T47D (cell line): ENCODE measurements around the gene CAND2.

Experiments
- DNase-seq, 2 experiments: peaks; one replicate each; pipeline versions ENCODE4 v3.0.0 to v3.0.0-alpha.2; 2011 to 2012; ENCODE audit warnings: low read depth in 1 of 2, low spot score in 1 of 2
- JUND ChIP-seq: IDR thresholded peaks from 2 replicates; pipeline ENCODE4 v1.6.1; 2012; ENCODE audit warnings: low read depth
- in situ Hi-C: cut with HindIII; loops from 2 replicates; pipeline ENCODE4 v1.10.0; 2016; ENCODE audit warnings: low sequenced_read_pairs, low pct_unique_long_range_greater_than_20kb

Gene CAND2

GRCh38 chr3:12758025-12758781, 38.3 kb upstream of the CAND2 start:
- TF ChIP-seq JUND = no peak
- peak in 1 of 2 experiments; percentile 39 for DNase-seq
- in situ Hi-C loops = no loop called here

GRCh38 chr3:12759097-12759679, 37.3 kb upstream of the CAND2 start, which contains the start of gene TMEM40:
Gene TMEM40, minus strand, starts transcription at chr3:12759259. Its CDS starts 9,427 bp downstream, at chr3:12749832.
- peak; percentile 77 to 93 for DNase-seq
- in situ Hi-C loops = no loop called here

DNA sequence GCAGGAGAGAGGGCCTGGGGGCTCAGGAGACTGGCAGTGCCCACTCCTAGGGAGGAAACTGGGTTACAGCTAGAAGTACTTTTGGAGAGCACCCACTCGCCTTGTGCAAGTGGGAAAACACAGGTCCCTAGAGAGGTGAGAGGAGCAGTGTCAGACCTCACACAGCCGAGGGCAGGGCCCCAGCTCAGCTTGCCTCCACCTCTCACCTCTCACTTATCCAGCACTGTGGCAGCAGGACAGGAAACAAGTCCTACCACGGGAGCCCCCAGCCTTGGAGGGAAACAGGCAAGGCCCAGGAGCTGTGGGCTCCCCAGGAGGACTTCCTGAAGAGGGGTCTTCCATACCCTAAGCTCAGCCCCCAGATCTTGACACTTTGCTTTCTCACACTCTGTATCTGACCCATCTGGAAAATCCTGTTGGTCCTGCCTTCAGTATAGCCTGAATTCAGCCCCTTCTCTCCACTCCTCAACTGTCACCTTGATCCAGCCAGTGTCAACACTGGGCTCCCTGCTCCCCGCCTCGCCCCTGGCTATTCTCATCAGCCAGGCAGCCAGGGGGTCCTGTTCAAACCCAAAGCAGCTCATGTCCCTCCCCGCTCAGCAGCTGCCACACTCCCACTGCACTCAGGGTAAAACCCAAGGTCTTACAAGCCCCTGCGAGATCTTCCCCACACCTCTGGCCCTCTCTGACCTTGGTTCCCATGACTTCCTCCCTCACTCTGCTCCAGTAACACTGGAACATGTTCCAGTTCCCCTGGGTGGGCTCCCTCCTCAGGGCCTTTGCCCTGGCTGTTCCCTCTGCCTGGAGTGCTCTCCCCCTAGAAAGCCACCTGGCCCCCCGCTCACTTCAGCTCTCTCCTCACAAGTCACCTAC, 36.6 kb upstream of the CAND2 start:
- DNase-seq = peak in 1 of 2 experiments; percentile 83
- TF ChIP-seq JUND = no peak
- in situ Hi-C loops = no loop called here

More at GRCh38 chr3:12759097-12759679, 37.3 kb upstream of the CAND2 start, which contains the start of gene TMEM40:
- no peak for TF ChIP-seq JUND

- in situ Hi-C loops = no loop called here
- TF ChIP-seq JUND = no peak
- no peak for DNase-seq
Measured at GRCh38 chr3:12764171-12764776, 32.2 kb upstream of the CAND2 start.

- DNase-seq = no peak
- in situ Hi-C loops = no loop called here
Measured at GRCh38 chr3:12766541-12766940, 29.9 kb upstream of the CAND2 start.

GRCh38 chr3:12768579-12769527, 27.6 kb upstream of the CAND2 start:
- in situ Hi-C loops = no loop called here
- no peak for TF ChIP-seq JUND

More at GRCh38 chr3:12766541-12766940, 29.9 kb upstream of the CAND2 start:
- TF ChIP-seq JUND = no peak

GRCh38 chr3:12769761-12770160, 26.7 kb upstream of the CAND2 start:
- no peak for TF ChIP-seq JUND
- DNase-seq = no peak
- in situ Hi-C loops = no loop called here

More at GRCh38 chr3:12768579-12769527, 27.6 kb upstream of the CAND2 start:
- DNase-seq = no peak

GRCh38 chr3:12771236-12771635, 25.2 kb upstream of the CAND2 start:
- TF ChIP-seq JUND = no peak
- no peak for DNase-seq
- in situ Hi-C loops = no loop called here

DNA sequence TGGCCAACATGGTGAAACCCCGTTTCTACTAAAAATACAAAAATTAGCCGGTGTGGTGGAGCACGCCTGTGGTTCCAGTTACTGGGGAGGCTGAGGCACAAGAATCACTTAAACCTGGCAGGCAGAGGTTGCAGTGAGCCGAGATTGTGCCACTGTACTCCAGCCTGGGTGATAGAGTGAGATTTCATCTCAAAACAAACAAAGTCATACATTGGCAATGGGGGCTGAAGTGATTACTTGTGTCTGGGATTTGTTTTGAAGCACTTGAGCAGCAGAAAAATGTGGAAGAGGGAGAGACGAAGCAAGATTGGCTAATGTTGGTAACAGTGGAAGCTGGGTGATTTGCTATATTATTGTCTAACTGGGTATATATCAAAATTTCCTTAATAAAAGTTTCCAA, 24.0 kb upstream of the CAND2 start:
- DNase-seq = no peak
- in situ Hi-C loops = no loop called here
- no peak for TF ChIP-seq JUND

- DNase-seq = no peak
- TF ChIP-seq JUND = no peak
- in situ Hi-C loops = no loop called here
Measured at GRCh38 chr3:12773030-12773709, 23.3 kb upstream of the CAND2 start.

DNA sequence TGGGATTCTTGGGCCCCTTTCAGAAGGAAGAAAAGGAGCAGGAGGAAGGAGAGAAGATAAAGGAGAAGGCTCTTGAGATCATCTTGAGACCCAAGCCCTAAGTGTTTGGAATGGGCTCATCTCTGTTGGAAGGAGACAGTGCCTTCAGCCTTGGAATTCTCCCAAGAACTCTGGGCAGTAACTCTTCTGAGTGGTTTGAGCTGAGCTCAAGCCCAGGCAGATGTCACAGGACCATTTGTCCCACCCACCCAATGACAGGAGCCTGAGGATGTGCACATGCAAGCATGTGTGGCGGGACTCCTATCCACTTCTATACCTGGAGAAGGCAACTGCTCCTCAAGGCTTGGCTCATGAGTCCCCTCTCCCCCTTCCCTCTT, 22.8 kb upstream of the CAND2 start:
- no peak for DNase-seq
- in situ Hi-C loops = no loop called here
- no peak for TF ChIP-seq JUND
